ENCODE results near the gene TFPT.

Gene TFPT

DNA sequence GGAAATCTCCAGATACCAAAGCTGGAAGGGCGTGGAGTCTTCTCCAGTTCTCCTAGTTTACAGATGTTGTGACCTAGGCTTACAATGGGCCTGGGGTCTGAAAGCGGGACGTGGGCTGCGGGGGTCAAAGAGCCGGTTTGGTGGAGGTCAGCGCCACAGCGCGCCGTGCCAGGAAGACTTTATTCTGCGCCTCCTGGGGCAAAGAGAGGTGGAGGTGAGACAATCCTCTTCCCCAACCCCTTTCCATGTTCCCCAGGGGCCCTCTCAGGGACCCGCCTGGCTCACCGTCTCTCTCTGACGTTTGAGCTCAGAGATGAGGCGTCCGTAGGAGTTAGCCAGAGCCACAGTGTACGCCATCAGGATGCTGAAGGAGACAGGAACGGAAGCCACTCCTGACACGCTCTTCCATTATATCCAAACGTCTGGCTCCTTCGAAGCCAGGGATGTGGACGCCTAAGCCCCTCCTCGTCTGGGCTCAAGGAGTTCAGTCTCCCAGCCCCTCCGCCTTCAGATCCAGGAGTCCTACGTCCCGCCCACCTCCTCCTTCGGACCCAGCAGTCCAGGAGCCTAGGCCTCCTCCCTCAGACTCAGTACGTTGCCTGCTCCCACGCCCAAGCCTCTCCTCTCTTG lies 44.8 kb upstream of the TFPT start:
- H3K4me3 ChIP-seq (ENCODE audit: control insufficient read depth, low read depth, low read length), result peak overlapping the region; percentile 63
- peak; percentile 43 for DNase-seq (ENCODE audit: low read depth)
- no peak for TF ChIP-seq CTCF (conservative IDR thresholded peaks at IDR 0.05; ENCODE audit: control insufficient read depth, insufficient read depth, low read depth, low read length)

- DNase-seq (ENCODE audit: low read depth), result peak; percentile 100
- H3K4me3 ChIP-seq (ENCODE audit: control insufficient read depth, low read depth, low read length), result peak within 1 kb of the TSS; percentile 80
- no peak for TF ChIP-seq CTCF (conservative IDR thresholded peaks at IDR 0.05; ENCODE audit: control insufficient read depth, insufficient read depth, low read depth, low read length)
These were observed 44.1 kb upstream of the TFPT start, which contains the start of gene LENG1 for GRCh38 chr19:54159352-54160181. LENG1 (minus strand) TSS chr19:54159721; CDS start chr19:54159695, 26 bp downstream.

- no peak for TF ChIP-seq CTCF (conservative IDR thresholded peaks at IDR 0.05; ENCODE audit: control insufficient read depth, insufficient read depth, low read depth, low read length)
- peak; percentile 47 for DNase-seq (ENCODE audit: low read depth)
- H3K4me3 ChIP-seq (ENCODE audit: control insufficient read depth, low read depth, low read length), result peak overlapping the region; percentile 80
These were observed 43.4 kb upstream of the TFPT start for GRCh38 chr19:54158812-54159351.

DNA sequence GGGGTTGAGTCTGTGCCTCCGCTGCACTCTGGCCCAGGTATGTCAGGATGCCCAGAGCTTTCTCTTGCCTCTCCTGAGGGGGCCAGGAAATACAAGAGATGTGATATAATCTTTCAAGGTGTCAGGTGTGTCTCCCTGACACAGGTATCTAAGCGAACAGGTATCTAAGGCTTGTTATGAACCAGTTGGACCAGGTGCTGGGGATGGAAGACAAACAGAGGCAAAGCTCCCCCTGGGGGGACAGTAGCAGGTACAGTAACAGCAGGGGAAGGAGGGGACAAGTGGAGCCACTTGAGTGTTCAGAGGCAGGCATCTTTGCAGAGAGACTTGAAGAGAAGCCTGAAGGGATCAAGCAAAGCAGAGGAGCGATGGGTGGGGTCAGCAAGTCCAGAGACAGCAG lies 41.5 kb upstream of the TFPT start:
- no peak for DNase-seq (ENCODE audit: low read depth)
- no peak for TF ChIP-seq CTCF (conservative IDR thresholded peaks at IDR 0.05; ENCODE audit: control insufficient read depth, insufficient read depth, low read depth, low read length)
- no peak overlapping the region for H3K4me3 ChIP-seq (ENCODE audit: control insufficient read depth, low read depth, low read length)

- TF ChIP-seq CTCF (conservative IDR thresholded peaks at IDR 0.05; ENCODE audit: control insufficient read depth, insufficient read depth, low read depth, low read length), result no peak
- DNase-seq (ENCODE audit: low read depth), result no peak
- no peak overlapping the region for H3K4me3 ChIP-seq (ENCODE audit: control insufficient read depth, low read depth, low read length)
These were observed 41.0 kb upstream of the TFPT start for GRCh38 chr19:54156490-54156889.

GRCh38 chr19:54155694-54156093 lies 40.2 kb upstream of the TFPT start:
- no peak overlapping the region for H3K4me3 ChIP-seq (ENCODE audit: control insufficient read depth, low read depth, low read length)
- no peak for DNase-seq (ENCODE audit: low read depth)
- TF ChIP-seq CTCF (conservative IDR thresholded peaks at IDR 0.05; ENCODE audit: control insufficient read depth, insufficient read depth, low read depth, low read length), result no peak

All from fibroblast of mammary gland (primary cell).